ENCODE data around the gene DUSP9.

GRCh38 chrX:153602601-153603000, 44.4 kb upstream of the DUSP9 start:
- TF ChIP-seq CTCF (IDR thresholded peaks at IDR 0.05; ENCODE audit: borderline replicate concordance, extremely low read depth, low read length, poor library complexity, severe bottlenecking) (no peak), EZH2 (IDR thresholded peaks at IDR 0.05; ENCODE audit: borderline replicate concordance, low read depth, low read length, severe bottlenecking) (no peak)

Measured in DND-41 (cell line).